ENCODE measurements around the gene CD4.

Gene CD4

DNA sequence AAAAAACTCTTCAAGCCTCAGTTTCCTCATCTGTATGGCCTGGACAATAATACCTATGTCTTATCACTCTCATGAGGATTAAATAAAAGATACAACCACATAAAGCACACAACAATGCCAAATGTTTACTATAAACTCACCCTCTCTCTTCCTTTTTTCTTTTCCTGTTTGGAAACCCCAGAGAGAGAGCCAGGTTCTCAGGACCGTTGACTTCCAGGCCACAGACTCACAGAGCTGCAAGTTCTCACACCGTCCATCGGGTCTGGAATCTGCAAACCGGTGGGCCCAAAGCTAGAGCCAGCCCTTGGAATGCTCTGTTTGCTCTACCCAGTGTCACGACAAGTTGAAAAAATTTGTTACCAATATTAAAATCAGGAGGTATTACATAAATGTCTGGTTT lies 4.6 kb upstream of the CD4 start:
- no peaks in the 10 kb centered on the region for H3K9me3 ChIP-seq (ENCODE audit: control insufficient read depth, low read length)
- no peaks in the 10 kb centered on the region for H3K36me3 ChIP-seq (ENCODE audit: control insufficient read depth, insufficient read depth, low read length)
- H3K27ac ChIP-seq, result peak overlapping the region; percentile 98
- peaks cover 40% of the 10 kb centered on the region for H3K4me1 ChIP-seq
- peaks cover 9% of the 10 kb centered on the region for H3K79me2 ChIP-seq
- no peak for TF ChIP-seq CTCF (IDR thresholded peaks at IDR 0.05)
- peak overlapping the region; percentile 63 for H2AFZ ChIP-seq
- no peak overlapping the region for H3K4me2 ChIP-seq (ENCODE audit: low read length)
- no peak overlapping the region for H3K9ac ChIP-seq
- no peak overlapping the region for H3K4me3 ChIP-seq (ENCODE audit: low read depth, low read length)
- no peaks in the 10 kb centered on the region for H3K27me3 ChIP-seq (ENCODE audit: control insufficient read depth, insufficient read depth, low read length)

DNA sequence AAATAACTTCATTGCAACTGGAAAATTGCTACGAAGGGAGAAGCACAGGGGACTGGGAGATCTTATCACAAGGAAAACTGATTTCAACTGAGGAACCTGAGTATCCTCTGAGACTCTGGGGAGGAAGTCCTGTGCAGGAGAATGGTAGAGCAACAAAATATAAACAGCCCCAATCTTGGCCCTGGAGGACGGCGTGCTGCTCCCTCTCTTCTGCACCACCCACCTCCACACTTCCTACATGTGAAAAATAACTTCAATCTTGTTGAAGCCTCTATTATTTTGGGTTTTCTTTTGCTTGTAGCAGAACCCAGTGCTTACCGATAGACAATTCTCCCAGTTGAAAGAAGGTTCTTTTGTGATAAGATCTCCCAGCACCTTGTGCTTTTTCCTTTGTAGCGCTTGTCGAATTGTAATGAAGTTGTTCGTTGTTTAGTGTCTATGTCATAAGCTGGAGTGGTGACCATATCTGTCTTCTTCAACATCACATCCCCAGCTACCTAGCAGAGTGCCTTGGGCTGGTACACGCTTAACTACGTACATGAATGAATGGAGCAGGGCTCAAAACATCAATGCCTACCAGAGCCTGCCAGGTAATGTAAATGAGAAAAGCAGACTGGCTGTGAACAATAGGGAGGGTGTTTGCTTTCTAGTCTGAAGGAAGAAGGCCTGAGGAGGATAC lies 2.8 kb upstream of the CD4 start:
- Histone ChIP-seq H3K9me3 (ENCODE audit: control insufficient read depth, low read length) (no peaks in the 10 kb centered on the region), H3K4me3 (ENCODE audit: low read depth, low read length) (no peak overlapping the region), H3K4me2 (ENCODE audit: low read length) (peak overlapping the region; percentile 13), H3K4me1 (peaks cover 41% of the 10 kb centered on the region), H2AFZ (peak overlapping the region; percentile 73), H3K27ac (peak overlapping the region; percentile 98), H3K27me3 (ENCODE audit: control insufficient read depth, insufficient read depth, low read length) (no peaks in the 10 kb centered on the region), H3K36me3 (ENCODE audit: control insufficient read depth, insufficient read depth, low read length) (no peaks in the 10 kb centered on the region), H3K9ac (no peak overlapping the region), H3K79me2 (peaks cover 15% of the 10 kb centered on the region)
- no peak for TF ChIP-seq CTCF (IDR thresholded peaks at IDR 0.05)

DNA sequence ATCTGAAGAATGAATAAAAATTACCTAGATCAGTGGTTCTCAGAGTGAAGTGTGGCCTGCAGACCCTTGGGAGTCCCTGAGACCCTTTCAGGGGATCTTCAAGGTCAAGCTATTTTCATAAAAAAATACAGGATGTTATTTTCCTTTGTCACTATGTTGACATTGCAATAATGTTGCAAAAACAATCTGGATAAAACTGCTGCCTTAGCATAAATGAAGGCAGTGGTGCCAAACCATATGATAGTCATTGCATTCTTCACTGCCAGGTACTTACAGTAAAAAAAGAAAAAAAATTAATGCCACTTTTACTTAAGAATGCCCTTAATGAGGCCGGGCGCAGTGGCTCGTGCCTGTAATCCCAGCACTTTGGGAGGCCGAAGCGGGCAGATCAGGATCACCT lies 2.0 kb upstream of the CD4 start:
- Histone ChIP-seq H3K9ac (no peak overlapping the region), H3K9me3 (ENCODE audit: control insufficient read depth, low read length) (no peaks in the 10 kb centered on the region), H3K27ac (peak overlapping the region; percentile 98), H2AFZ (peak overlapping the region; percentile 73), H3K4me3 (ENCODE audit: low read depth, low read length) (no peak overlapping the region), H3K4me2 (ENCODE audit: low read length) (no peak overlapping the region), H3K36me3 (ENCODE audit: control insufficient read depth, insufficient read depth, low read length) (no peaks in the 10 kb centered on the region), H3K79me2 (peaks cover 19% of the 10 kb centered on the region), H3K27me3 (ENCODE audit: control insufficient read depth, insufficient read depth, low read length) (no peaks in the 10 kb centered on the region), H3K4me1 (peaks cover 41% of the 10 kb centered on the region)
- no peak for TF ChIP-seq CTCF (IDR thresholded peaks at IDR 0.05)

DNA sequence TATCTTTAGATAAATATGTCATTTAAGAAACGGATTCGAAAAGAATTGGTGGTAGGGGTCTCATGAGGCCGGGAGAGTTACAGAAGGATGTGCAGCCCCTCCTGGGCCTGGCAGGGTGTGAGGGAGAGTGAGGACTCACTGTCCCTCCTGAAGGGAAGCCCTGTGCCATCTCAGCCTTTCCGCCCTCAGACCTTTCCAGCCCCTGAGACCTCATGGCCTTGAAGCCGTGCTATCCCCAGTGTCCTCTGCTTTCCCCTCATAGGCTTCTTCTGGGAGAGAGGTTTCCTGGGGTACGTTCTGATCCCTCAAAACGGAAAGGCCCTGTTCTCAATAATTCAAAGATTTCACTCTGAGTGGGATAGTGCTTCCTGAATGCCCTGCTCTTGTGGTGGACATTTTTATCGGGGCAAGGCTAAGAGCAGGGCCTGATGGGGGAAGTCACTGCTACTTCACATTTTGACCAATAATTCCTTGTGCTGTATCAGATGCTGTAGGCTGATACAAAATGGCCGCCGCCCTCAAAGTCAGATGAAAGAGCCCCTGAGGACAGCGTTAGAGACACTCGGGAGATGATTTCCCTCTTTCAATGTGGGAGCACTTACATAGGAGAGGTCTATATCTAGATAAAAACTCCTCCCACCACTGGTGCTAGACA lies 1.3 kb downstream of the CD4 start:
- H3K4me3 ChIP-seq (ENCODE audit: low read depth, low read length), result no peak overlapping the region
- H2AFZ ChIP-seq, result peak overlapping the region; percentile 55
- H3K9ac ChIP-seq, result peak overlapping the region; percentile 31
- H3K4me2 ChIP-seq (ENCODE audit: low read length), result no peak overlapping the region
- no peak for TF ChIP-seq CTCF (IDR thresholded peaks at IDR 0.05)
- H3K27ac ChIP-seq, result peak overlapping the region; percentile 98
- peaks cover 23% of the 10 kb centered on the region for H3K79me2 ChIP-seq
- H3K9me3 ChIP-seq (ENCODE audit: control insufficient read depth, low read length), result no peaks in the 10 kb centered on the region
- peaks cover 31% of the 10 kb centered on the region for H3K4me1 ChIP-seq
- no peaks in the 10 kb centered on the region for H3K27me3 ChIP-seq (ENCODE audit: control insufficient read depth, insufficient read depth, low read length)
- H3K36me3 ChIP-seq (ENCODE audit: control insufficient read depth, insufficient read depth, low read length), result no peaks in the 10 kb centered on the region

Data from parathyroid adenoma (tissue), 2 donors.